Kidney epithelial cell (primary cell): ENCODE results near the gene ITIH1. TPM values are rescaled to one million over a fixed set of nuclear protein-coding genes. Genes with fewer than 3 reads are reported as not detected.

Source experiments
- DNase-seq: peaks from one replicate; pipeline ENCODE4 v3.0.0-alpha.2; 2010; ENCODE audit warnings: low read depth
- H3K27me3 ChIP-seq: 2 replicates; pipeline ENCODE4 v1.6.0; 2011; ENCODE audit warnings: low read length; ENCODE audit not compliant: control insufficient read depth, insufficient read depth
- H3K36me3 ChIP-seq: 2 replicates; pipeline ENCODE4 v1.5.1; 2011; ENCODE audit warnings: low read length; ENCODE audit not compliant: control insufficient read depth, insufficient read depth
- H3K4me3 ChIP-seq: 2 replicates; pipeline ENCODE4 v1.5.1; 2011; ENCODE audit warnings: low read depth, mild to moderate bottlenecking, control low read depth, low read length
- CTCF ChIP-seq: IDR thresholded peaks from 2 replicates; pipeline ENCODE4 v1.5.1; 2011; ENCODE audit warnings: mild to moderate bottlenecking, moderate library complexity, low read length, control low read depth, inconsistent platforms; ENCODE audit not compliant: insufficient read depth, poor library complexity, severe bottlenecking
- total RNA-seq: library from RNA; depleted of rRNA; stranded (reverse); fragments of >200 nt; gene quantifications from 2 replicates; pipeline ENCODE4 v1.2.3, GENCODE V29; 2015

Gene ITIH1
- total RNA-seq, 1 donor from 2014 or later, result not detected

DNA sequence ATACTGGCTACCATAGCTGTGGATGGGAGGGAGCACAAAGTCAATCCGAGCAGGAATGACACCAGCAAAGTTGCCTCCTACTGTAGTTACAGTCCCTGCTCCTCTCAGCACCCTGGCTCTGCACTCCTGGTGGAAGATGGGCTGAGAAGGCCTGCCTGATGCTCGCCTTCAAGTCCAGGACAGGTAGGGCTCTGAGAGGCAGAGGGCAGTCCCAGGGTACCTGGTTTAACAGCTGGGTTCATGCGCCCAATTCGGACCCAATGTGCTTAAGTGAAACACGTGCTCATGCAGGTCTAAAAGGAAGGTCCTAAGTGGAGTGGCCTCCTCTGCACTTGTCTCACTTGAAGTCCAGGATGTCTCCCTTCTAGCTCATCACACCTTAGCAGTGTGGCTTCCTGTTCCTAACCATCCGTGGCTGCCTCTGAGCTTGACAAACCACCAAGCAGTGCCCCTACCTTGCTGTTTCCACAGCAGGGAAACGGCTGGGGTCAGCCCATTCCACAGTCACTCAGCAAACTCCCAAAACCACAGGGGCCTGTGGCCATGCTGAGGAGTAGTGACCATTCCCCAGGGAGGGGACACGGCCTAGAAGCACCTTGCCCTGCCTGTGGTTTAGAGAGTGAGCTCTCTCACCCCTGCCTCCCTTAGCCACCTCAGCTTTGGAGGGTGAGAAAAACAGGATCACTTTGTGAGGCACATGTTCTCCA lies 61.3 kb downstream of the ITIH1 start:
- no peak for TF ChIP-seq CTCF
- H3K27me3 ChIP-seq, result no peaks in the 10 kb centered on the region
- H3K4me3 ChIP-seq, result no peak overlapping the region
- H3K36me3 ChIP-seq, result no peaks in the 10 kb centered on the region
- DNase-seq, result no peak

- TF ChIP-seq CTCF, result no peak
- no peaks in the 10 kb centered on the region for H3K27me3 ChIP-seq
- no peak for DNase-seq
- no peaks in the 10 kb centered on the region for H3K36me3 ChIP-seq
- H3K4me3 ChIP-seq, result no peak overlapping the region
These were observed 61.8 kb downstream of the ITIH1 start for GRCh38 chr3:52839268-52839575.

GRCh38 chr3:52839892-52840545 lies 62.6 kb downstream of the ITIH1 start:
- no peaks in the 10 kb centered on the region for H3K36me3 ChIP-seq
- H3K27me3 ChIP-seq, result no peaks in the 10 kb centered on the region
- no peak overlapping the region for H3K4me3 ChIP-seq
- DNase-seq, result no peak
- no peak for TF ChIP-seq CTCF

DNA sequence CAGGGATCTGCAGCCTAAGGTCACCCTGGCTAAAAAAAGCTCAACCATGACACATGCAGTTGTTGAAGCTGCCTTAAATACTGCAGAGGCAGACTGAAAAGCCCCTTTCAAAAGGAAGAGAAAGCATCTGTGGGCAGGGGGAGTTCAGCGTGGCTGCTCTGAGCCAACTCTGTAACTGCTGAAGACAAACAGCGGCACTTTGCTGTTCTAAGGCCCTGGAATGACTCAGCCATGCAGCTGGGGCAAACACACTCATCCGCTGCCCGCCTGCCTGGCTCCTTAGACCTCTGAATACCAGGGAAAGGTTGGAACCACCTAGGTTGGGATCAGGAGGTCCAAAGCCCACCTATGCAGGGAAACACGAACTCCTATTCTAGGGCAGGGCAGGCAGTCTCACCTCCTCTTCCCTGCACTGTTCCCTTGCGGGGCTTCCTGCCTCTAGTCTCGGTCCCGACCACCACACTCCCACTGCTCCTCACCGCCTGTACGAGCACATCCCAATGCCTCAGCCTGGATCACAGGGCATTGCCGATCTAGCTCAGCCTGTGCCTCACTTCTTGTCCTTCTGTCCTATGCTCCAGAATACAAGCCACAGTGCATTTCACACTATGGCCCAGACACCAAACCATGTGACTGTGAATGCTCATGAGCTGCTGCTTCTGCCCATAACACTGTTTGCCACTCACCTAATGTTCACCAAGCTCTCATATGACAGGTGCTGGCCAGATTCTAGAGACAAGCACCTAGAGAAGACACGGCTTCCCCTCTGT lies 64.0 kb downstream of the ITIH1 start:
- H3K4me3 ChIP-seq, result no peak overlapping the region
- no peak for DNase-seq
- no peak for TF ChIP-seq CTCF
- H3K36me3 ChIP-seq, result no peaks in the 10 kb centered on the region
- no peaks in the 10 kb centered on the region for H3K27me3 ChIP-seq

Other genes starting within 250 kb of the ITIH1 start
- 192 and 223 TPM in 2 replicates for gene NT5DC2, start 243.7 kb upstream of the ITIH1 start, total RNA-seq
- 0.75 and 97.6 TPM in 2 replicates for gene UQCC5, start 241.0 kb upstream of the ITIH1 start, total RNA-seq
- gene PBRM1, start 91.7 kb upstream of the ITIH1 start, total RNA-seq, result 74.2 and 89.5 TPM in 2 replicates
- gene GNL3, start 91.6 kb upstream of the ITIH1 start, total RNA-seq, result 109 and 135 TPM in 2 replicates
- gene GLT8D1, start 71.8 kb upstream of the ITIH1 start, total RNA-seq, result 40.9 and 45.9 TPM in 2 replicates
- 199 and 237 TPM in 2 replicates for gene SPCS1, start 71.5 kb upstream of the ITIH1 start, total RNA-seq
- gene NEK4, start 6.7 kb upstream of the ITIH1 start, total RNA-seq, result 18.5 and 24.2 TPM in 2 replicates
- gene ITIH3, start 17.2 kb downstream of the ITIH1 start, total RNA-seq, result not detected in 2 replicates
- gene ITIH4, start 53.1 kb downstream of the ITIH1 start, total RNA-seq, result 0.13 and 0.41 TPM in 2 replicates
- not detected in 2 replicates for gene MUSTN1, start 57.4 kb downstream of the ITIH1 start, total RNA-seq
- 14.4 and 15.2 TPM in 2 replicates for gene STIMATE, start 119.9 kb downstream of the ITIH1 start, total RNA-seq